Body of pancreas (tissue), 4 donors: Measurements from ENCODE around the gene TP53TG3D. TPM values are rescaled to one million over a fixed set of nuclear protein-coding genes. Genes with fewer than 3 reads are reported as not detected.
"Not testable (repeated sequence)": the region's sequence is repeated elsewhere in the genome, so short reads cannot be mapped to it uniquely, and the experiment has no call there.

Experiments
- ATAC-seq: fragments of 150-250 bp; one replicate; pipeline ENCODE4 v1.9.1; 2016
- DNase-seq, 4 donors: peaks; one replicate each; pipeline ENCODE4 v3.0.0-alpha.2; 2019
- H3K27ac ChIP-seq, 4 donors: fragments of 200-600 bp; sonication (generic); 1 replicate in 3 of 4; 2 replicates in 1 of 4; pipeline versions ENCODE4 v1.5.1 to v1.6.1; 2016 to 2019; ENCODE audit warnings: mild to moderate bottlenecking in 1 of 4, mixed read lengths in 1 of 4, moderate library complexity in 1 of 4
- H3K27me3 ChIP-seq, 2 donors: fragments of 200-600 bp; sonication (generic); one replicate each; pipeline ENCODE4 v1.6.0; 2016; ENCODE audit warnings: mild to moderate bottlenecking in 1 of 2
- H3K36me3 ChIP-seq, 2 donors: fragments of 200-600 bp; sonication (generic); replicated peaks in 1 of 2; 2 replicates each; pipeline ENCODE4 v1.5.1; 2016; ENCODE audit warnings: low read depth in 2 of 2; ENCODE audit not compliant: insufficient read depth in 1 of 2
- H3K4me1 ChIP-seq: fragments of 200-600 bp; sonication (generic); one replicate; pipeline ENCODE4 v1.6.0; 2016
- H3K4me3 ChIP-seq, 2 donors: fragments of 200-600 bp; sonication (generic); 1 replicate in 1 of 2; 2 replicates in 1 of 2; pipeline ENCODE4 v1.5.1; 2016 to 2019
- H3K9me3 ChIP-seq, 3 donors: fragments of 200-600 bp; sonication (generic); 1 replicate in 2 of 3; 2 replicates in 1 of 3; pipeline ENCODE4 v1.5.1; 2016
- WGBS, 2 donors: methylation state at CpG; one replicate each; pipeline ENCODE4 v1.1.5; 2017; 5-methylcytosine and 5-hydroxymethylcytosine counted together
- intact Hi-C: fragments of 100-400 bp; cut with DNase I; formaldehyde crosslinking; loops from one replicate; pipeline ENCODE4 v1.15.1; 2023
- small RNA-seq: library from RNA; depleted of rRNA; stranded (forward); fragments of <200 nt; gene quantifications from one replicate; pipeline ENCODE3, GENCODE V24; 2016
- total RNA-seq, 2 donors: library from RNA; depleted of rRNA; stranded (reverse); fragments of >200 nt; gene quantifications; one replicate each; pipeline ENCODE4 v1.1.0, GENCODE V29; 2016

Gene TP53TG3D
- total RNA-seq, 2 donors from 2014 or later: not detected

DNA sequence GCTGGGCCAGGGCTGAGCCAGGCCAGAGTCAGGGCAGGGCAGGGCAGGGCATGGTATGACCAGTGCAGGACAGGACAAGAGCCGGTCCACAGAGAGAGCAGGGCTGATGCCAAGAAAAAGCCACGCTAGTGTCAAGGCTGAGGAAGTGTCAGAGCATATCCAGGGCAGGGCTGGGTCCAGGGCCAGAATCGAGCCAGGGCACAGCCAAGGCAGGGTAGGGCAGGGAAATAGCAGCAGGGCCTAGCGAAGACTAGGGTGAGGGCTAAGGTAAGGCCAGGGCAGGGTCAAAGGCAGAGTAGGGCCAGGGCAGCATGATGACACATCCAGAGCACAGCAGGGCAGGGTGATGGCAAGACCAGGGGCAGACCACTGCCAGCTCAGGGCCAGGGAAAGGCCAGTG lies 49.7 kb downstream of the TP53TG3D start:
- H3K4me1 ChIP-seq, H3K4me3 ChIP-seq, intact Hi-C loops, H3K36me3 ChIP-seq, DNase-seq, H3K9me3 ChIP-seq, H3K27me3 ChIP-seq, ATAC-seq, H3K27ac ChIP-seq: not testable (repeated sequence)
- WGBS, 2 donors: no CpG with 5 or more reads among the region's 4 CpGs

Small RNA genes within 50 kb of the gene (small RNA-seq; reads per million reads assigned to genes)
- gene AC133485.1: not detected
- not detected for gene AC140878.1
